ENCODE data around the gene SDK1.

DNA sequence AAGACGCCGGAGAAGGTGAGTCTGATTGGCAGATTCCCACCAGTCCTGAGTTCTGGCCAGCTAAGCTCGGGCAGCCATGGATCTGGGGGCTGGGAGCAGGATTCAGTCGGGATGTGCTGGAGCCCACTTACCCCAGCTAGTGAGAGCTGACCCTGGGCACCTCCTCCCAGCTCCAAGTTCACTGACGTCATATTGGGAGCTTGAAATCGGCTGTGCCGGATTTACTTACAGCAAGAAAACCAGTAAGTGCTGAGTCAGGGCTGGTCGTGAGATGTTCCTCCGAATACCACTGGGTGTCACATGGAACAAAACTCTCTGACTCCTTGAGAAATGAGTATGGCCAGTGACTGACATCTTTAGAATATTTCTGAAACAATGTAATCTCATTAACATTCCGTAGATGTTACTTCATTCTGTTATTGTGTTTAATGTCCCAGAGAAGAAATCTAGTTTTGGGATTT is 621.2 kb downstream of the SDK1 start:
- TF ChIP-seq, protein P1, sequence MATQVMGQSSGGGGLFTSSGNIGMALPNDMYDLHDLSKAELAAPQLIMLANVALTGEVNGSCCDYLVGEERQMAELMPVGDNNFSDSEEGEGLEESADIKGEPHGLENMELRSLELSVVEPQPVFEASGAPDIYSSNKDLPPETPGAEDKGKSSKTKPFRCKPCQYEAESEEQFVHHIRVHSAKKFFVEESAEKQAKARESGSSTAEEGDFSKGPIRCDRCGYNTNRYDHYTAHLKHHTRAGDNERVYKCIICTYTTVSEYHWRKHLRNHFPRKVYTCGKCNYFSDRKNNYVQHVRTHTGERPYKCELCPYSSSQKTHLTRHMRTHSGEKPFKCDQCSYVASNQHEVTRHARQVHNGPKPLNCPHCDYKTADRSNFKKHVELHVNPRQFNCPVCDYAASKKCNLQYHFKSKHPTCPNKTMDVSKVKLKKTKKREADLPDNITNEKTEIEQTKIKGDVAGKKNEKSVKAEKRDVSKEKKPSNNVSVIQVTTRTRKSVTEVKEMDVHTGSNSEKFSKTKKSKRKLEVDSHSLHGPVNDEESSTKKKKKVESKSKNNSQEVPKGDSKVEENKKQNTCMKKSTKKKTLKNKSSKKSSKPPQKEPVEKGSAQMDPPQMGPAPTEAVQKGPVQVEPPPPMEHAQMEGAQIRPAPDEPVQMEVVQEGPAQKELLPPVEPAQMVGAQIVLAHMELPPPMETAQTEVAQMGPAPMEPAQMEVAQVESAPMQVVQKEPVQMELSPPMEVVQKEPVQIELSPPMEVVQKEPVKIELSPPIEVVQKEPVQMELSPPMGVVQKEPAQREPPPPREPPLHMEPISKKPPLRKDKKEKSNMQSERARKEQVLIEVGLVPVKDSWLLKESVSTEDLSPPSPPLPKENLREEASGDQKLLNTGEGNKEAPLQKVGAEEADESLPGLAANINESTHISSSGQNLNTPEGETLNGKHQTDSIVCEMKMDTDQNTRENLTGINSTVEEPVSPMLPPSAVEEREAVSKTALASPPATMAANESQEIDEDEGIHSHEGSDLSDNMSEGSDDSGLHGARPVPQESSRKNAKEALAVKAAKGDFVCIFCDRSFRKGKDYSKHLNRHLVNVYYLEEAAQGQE (IDR thresholded peaks at IDR 0.05): no peak
- TF ChIP-seq, protein P2, sequence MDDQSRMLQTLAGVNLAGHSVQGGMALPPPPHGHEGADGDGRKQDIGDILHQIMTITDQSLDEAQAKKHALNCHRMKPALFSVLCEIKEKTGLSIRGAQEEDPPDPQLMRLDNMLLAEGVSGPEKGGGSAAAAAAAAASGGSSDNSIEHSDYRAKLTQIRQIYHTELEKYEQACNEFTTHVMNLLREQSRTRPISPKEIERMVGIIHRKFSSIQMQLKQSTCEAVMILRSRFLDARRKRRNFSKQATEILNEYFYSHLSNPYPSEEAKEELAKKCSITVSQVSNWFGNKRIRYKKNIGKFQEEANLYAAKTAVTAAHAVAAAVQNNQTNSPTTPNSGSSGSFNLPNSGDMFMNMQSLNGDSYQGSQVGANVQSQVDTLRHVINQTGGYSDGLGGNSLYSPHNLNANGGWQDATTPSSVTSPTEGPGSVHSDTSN (IDR thresholded peaks at IDR 0.05): no peak
- TF ChIP-seq MAFK (IDR thresholded peaks at IDR 0.05; ENCODE audit: partially characterized antibody) (peak; percentile 100), ZSCAN20 (CRISPR knock-in tag; IDR thresholded peaks at IDR 0.05) (no peak), EP300 (IDR thresholded peaks at IDR 0.05) (no peak), POLR2A (IDR thresholded peaks at IDR 0.05; ENCODE audit: low read length) (no peak)
- TF ChIP-seq, protein P3, sequence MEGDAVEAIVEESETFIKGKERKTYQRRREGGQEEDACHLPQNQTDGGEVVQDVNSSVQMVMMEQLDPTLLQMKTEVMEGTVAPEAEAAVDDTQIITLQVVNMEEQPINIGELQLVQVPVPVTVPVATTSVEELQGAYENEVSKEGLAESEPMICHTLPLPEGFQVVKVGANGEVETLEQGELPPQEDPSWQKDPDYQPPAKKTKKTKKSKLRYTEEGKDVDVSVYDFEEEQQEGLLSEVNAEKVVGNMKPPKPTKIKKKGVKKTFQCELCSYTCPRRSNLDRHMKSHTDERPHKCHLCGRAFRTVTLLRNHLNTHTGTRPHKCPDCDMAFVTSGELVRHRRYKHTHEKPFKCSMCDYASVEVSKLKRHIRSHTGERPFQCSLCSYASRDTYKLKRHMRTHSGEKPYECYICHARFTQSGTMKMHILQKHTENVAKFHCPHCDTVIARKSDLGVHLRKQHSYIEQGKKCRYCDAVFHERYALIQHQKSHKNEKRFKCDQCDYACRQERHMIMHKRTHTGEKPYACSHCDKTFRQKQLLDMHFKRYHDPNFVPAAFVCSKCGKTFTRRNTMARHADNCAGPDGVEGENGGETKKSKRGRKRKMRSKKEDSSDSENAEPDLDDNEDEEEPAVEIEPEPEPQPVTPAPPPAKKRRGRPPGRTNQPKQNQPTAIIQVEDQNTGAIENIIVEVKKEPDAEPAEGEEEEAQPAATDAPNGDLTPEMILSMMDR (IDR thresholded peaks at IDR 0.05): peak; percentile 37; the same call in 2 of the 3 replicates

Measured in A549 (cell line).